Putamen (tissue), 1 donor: Measurements from ENCODE around the gene GIMAP8.
"Not testable (repeated sequence)": the region's sequence is repeated elsewhere in the genome, so short reads cannot be mapped to it uniquely, and the experiment has no call there.

ENCODE experiments used
- DNase-seq: peaks from one replicate; pipeline ENCODE4 v3.0.0-alpha.2; 2016; ENCODE audit warnings: low spot score

Gene GIMAP8

GRCh38 chr7:150464962-150465361 lies 14.5 kb downstream of the GIMAP8 start:
- no peak for DNase-seq

GRCh38 chr7:150465414-150465813 lies 15.0 kb downstream of the GIMAP8 start:
- DNase-seq: no peak

- no peak for DNase-seq
These were observed 16.0 kb downstream of the GIMAP8 start for GRCh38 chr7:150466477-150466876.

- DNase-seq: no peak
These were observed 17.8 kb downstream of the GIMAP8 start for GRCh38 chr7:150468241-150468640.

GRCh38 chr7:150471886-150472285 lies 21.5 kb downstream of the GIMAP8 start:
- DNase-seq: no peak

GRCh38 chr7:150473902-150474301 lies 23.5 kb downstream of the GIMAP8 start:
- DNase-seq: no peak

GRCh38 chr7:150476285-150476684 lies 25.9 kb downstream of the GIMAP8 start:
- no peak for DNase-seq

GRCh38 chr7:150476819-150477631 lies 26.6 kb downstream of the GIMAP8 start:
- no peak for DNase-seq

- DNase-seq: no peak
These were observed 28.7 kb downstream of the GIMAP8 start for GRCh38 chr7:150479023-150479716.

- DNase-seq: no peak
These were observed 30.9 kb downstream of the GIMAP8 start for GRCh38 chr7:150481186-150481920.

- no peak for DNase-seq
These were observed 31.5 kb downstream of the GIMAP8 start for GRCh38 chr7:150481922-150482321.

GRCh38 chr7:150483514-150483913 lies 33.1 kb downstream of the GIMAP8 start:
- not testable (repeated sequence) for DNase-seq

GRCh38 chr7:150484071-150484470 lies 33.6 kb downstream of the GIMAP8 start:
- DNase-seq: not testable (repeated sequence)

- DNase-seq: no peak
These were observed 37.2 kb downstream of the GIMAP8 start for GRCh38 chr7:150487625-150488024.

GRCh38 chr7:150489782-150490181 lies 39.4 kb downstream of the GIMAP8 start:
- no peak for DNase-seq

- DNase-seq: not testable (repeated sequence)
These were observed 43.0 kb downstream of the GIMAP8 start for GRCh38 chr7:150493442-150493841.

- DNase-seq: no peak
These were observed 52.1 kb downstream of the GIMAP8 start for GRCh38 chr7:150502519-150502918.

- DNase-seq: no peak
These were observed 52.7 kb downstream of the GIMAP8 start for GRCh38 chr7:150503155-150503554.

GRCh38 chr7:150503581-150503980 lies 53.2 kb downstream of the GIMAP8 start:
- no peak for DNase-seq

GRCh38 chr7:150507947-150508602 lies 57.6 kb downstream of the GIMAP8 start:
- no peak for DNase-seq

- DNase-seq: no peak
These were observed 60.6 kb downstream of the GIMAP8 start for GRCh38 chr7:150511048-150511447.

- no peak for DNase-seq
These were observed 63.3 kb downstream of the GIMAP8 start for GRCh38 chr7:150513758-150514157.
